Pancreas (tissue), 10 donors: ENCODE results near the gene GRIK3. TPM values are rescaled to one million over a fixed set of nuclear protein-coding genes. Genes with fewer than 3 reads are reported as not detected.
A peak's percentile ranks its signal among the peaks of the same experiment; 100 is the strongest.

Source experiments
- ATAC-seq, 4 donors: fragments of 200-7000 bp; cut with Tn5 transposase; one replicate each; pipeline versions ENCODE4 v1.8.0 to v1.9.1; 2020; ENCODE audit warnings: mild to moderate bottlenecking in 4 of 4, moderate library complexity in 4 of 4
- DNase-seq, 6 donors: peaks; one replicate each; pipeline ENCODE4 v3.0.0-alpha.2; 2020
- FAIRE-seq: peaks from 2 replicates; lab custom pipeline; 2012; peaks lifted over from hg19 to GRCh38; lab: Jason Lieb, UNC
- H3K27ac ChIP-seq, 4 donors: fragments of 200-600 bp; sonication (generic); 1 replicate in 3 of 4; 2 replicates in 1 of 4; pipeline versions ENCODE4 v1.5.0 to v1.8.0; 2020
- H3K27me3 ChIP-seq, 4 donors: fragments of 200-600 bp; one replicate each; pipeline ENCODE4 v1.8.0; 2021
- H3K36me3 ChIP-seq, 3 donors: fragments of 200-600 bp; sonication (generic) in 1 of 3; one replicate each; pipeline versions ENCODE4 v1.5.0 to v1.8.0; 2020 to 2021
- H3K4me1 ChIP-seq, 3 donors: fragments of 200-600 bp; one replicate each; pipeline ENCODE4 v1.8.0; 2021
- H3K4me3 ChIP-seq, 4 donors: fragments of 200-600 bp; sonication (generic) in 2 of 4; one replicate each; pipeline versions ENCODE4 v1.5.0 to v1.8.0; 2020 to 2021
- H3K9me3 ChIP-seq, 4 donors: fragments of 200-600 bp; one replicate each; pipeline ENCODE4 v1.8.0; 2021
- WGBS, 2 donors: extraction: QIAGEN DNeasy Blood & Tissue Kit; methylation state at CpG; one replicate each; pipeline ENCODE4 v1.1.7; 2013; 5-methylcytosine and 5-hydroxymethylcytosine counted together
- intact Hi-C, 3 donors: fragments of 100-400 bp; cut with DNase I; formaldehyde crosslinking; loops; one replicate each; pipeline versions ENCODE4 v1.11.1 to v1.14.2; 2022
- polyA plus RNA-seq, 2 donors: library from polyadenylated mRNA; stranded (reverse); fragments of 200-250 nt; gene quantifications; one replicate each; pipeline ENCODE4 v1.2.3, GENCODE V29; 2013
- total RNA-seq, 6 donors: library from RNA; stranded (reverse); fragmentation: NEBNext Ultra II Directional in 4 of 6; extraction: Animal tissue kit (Norgen Biotek cat#: 25700) in 4 of 6; gene quantifications; one replicate each; pipeline versions ENCODE4 v1.2.1 to v1.2.4, GENCODE V29; 2021 to 2023
- TF ChIP-seq, protein P1 (sequence below), 4 donors: fragments of 200-600 bp; sonication (generic) in 3 of 4; IDR thresholded peaks; one replicate each; pipeline versions ENCODE4 v1.5.0 to v1.8.0; 2021; ENCODE audit warnings: antibody characterized with exemption in 4 of 4
- donor health status: healthy with polysubstance abuse.
- donor health status: DM: no; HTN: no; CAD: no; lungs with moderate emphysema.
- donor health status: DM: no; HTN: no; CAD: no.
- donor health status: control.
- donor health status: control.
- donor health status: Bipolar disorder and iron deficiency.
- donor health status: DM: yes; HTN: yes; CAD: no.
- donor health status: DM: no; HTN: no; CAD: no.
- donor health status: DM: no; HTN: no; CAD: no.
- donor health status: DM: yes; HTN: yes; CAD: no.

GRIK3 gene
- total and polyA plus RNA-seq, 8 donors: 0.08 to 0.47 (median 0.23) TPM

DNA sequence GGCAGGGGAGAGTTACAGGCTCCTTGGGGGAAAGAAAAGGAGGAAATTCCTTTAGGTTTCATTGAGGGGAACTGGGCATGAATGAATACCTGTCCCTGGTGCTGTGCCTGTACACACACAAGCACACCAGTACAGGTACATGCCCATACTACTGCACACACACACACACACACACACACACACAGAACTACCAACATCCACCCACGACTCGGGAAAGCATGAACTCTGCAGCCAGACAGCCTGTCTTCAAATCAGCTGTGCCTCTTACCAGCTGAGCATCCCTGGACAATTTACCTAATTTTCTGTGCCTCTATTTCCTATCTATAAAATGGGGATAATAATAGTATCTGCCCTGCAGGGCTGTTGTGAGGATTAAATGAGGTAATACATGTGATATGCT, 7.2 kb upstream of the GRIK3 start:
- WGBS, 2 donors: 50 to 64% methylated on average over 2 of the region's 2 CpGs
- no peak for FAIRE-seq

DNA sequence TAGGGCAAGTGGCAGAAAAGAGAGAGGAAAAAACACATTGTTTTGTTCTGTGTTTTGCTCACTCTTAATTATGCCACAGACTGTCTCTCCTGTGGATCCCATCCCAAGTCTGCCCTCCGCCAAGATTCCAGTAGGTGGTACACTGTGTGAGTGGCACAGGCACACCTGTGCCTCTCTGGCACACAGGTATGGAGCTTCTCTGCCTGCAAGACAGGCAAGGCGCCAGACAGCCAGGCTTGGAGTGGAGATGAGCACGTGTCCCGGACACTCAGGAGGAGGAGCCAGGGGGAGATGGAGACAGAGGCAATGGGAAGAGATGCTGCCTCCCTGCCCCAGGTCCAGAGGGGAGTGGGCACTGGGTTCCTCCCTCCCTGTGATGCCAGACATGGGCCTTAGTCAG, 6.5 kb upstream of the GRIK3 start:
- DNase-seq (no peak), FAIRE-seq (no peak), ATAC-seq (no peak)
- H3K36me3 ChIP-seq: no peaks in the 10 kb centered on the region
- 22 to 38% methylated on average over 4 of the region's 4 CpGs for WGBS, 2 donors
- no peak overlapping the region for H3K27ac ChIP-seq
- intact Hi-C loops: no loop called here
- peaks cover 0 to 2% (median 0%) of the 10 kb centered on the region in 4 donors for H3K27me3 ChIP-seq
- no peaks in the 10 kb centered on the region for H3K4me1 ChIP-seq
- H3K4me3 ChIP-seq: no peak overlapping the region
- TF ChIP-seq, protein P1, sequence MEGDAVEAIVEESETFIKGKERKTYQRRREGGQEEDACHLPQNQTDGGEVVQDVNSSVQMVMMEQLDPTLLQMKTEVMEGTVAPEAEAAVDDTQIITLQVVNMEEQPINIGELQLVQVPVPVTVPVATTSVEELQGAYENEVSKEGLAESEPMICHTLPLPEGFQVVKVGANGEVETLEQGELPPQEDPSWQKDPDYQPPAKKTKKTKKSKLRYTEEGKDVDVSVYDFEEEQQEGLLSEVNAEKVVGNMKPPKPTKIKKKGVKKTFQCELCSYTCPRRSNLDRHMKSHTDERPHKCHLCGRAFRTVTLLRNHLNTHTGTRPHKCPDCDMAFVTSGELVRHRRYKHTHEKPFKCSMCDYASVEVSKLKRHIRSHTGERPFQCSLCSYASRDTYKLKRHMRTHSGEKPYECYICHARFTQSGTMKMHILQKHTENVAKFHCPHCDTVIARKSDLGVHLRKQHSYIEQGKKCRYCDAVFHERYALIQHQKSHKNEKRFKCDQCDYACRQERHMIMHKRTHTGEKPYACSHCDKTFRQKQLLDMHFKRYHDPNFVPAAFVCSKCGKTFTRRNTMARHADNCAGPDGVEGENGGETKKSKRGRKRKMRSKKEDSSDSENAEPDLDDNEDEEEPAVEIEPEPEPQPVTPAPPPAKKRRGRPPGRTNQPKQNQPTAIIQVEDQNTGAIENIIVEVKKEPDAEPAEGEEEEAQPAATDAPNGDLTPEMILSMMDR (IDR thresholded peaks at IDR 0.05): no peak
- no peaks in the 10 kb centered on the region for H3K9me3 ChIP-seq

More for the DNA sequence above, 7.2 kb upstream of the GRIK3 start:
- Histone ChIP-seq H3K4me3 (no peak overlapping the region), H3K36me3 (no peaks in the 10 kb centered on the region), H3K27me3 (peaks cover 0 to 2% (median 0%) of the 10 kb centered on the region in 4 donors), H3K4me1 (no peaks in the 10 kb centered on the region), H3K27ac (no peak overlapping the region), H3K9me3 (no peaks in the 10 kb centered on the region)
- TF ChIP-seq, protein P1 (IDR thresholded peaks at IDR 0.05): no peak
- ATAC-seq (no peak), DNase-seq (no peak)
- intact Hi-C loops: no loop called here

DNA sequence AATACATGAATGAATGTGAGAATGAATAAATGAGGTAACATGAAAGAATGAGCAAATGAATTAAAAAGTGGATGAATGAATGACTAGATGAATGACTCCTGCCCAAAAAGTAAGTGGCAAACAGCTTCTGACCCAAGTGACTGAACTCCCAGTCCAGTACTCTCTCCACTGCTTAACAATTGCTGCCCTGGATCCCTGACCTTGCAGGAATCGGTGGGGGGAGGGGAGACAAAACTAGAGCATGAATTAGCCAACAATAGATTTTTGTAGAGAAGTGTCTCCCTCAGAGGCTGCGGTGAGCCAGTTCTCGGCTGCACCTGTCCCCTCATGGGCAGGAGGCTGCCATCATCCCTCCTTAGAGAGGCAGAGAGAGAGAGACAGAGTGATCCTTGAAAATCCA, 5.9 kb upstream of the GRIK3 start:
- Histone ChIP-seq H3K4me1 (no peaks in the 10 kb centered on the region), H3K9me3 (no peaks in the 10 kb centered on the region), H3K27me3 (peaks cover 0 to 2% (median 0%) of the 10 kb centered on the region in 4 donors), H3K4me3 (no peak overlapping the region), H3K36me3 (no peaks in the 10 kb centered on the region), H3K27ac (no peak overlapping the region)
- FAIRE-seq: no peak
- TF ChIP-seq, protein P1 (IDR thresholded peaks at IDR 0.05): no peak
- no peak for DNase-seq
- intact Hi-C loops: no loop called here
- ATAC-seq: peak in 1 of 4 donors; percentile 17
- WGBS, 2 donors: 6 to 7% methylated on average over 3 of the region's 3 CpGs

DNA sequence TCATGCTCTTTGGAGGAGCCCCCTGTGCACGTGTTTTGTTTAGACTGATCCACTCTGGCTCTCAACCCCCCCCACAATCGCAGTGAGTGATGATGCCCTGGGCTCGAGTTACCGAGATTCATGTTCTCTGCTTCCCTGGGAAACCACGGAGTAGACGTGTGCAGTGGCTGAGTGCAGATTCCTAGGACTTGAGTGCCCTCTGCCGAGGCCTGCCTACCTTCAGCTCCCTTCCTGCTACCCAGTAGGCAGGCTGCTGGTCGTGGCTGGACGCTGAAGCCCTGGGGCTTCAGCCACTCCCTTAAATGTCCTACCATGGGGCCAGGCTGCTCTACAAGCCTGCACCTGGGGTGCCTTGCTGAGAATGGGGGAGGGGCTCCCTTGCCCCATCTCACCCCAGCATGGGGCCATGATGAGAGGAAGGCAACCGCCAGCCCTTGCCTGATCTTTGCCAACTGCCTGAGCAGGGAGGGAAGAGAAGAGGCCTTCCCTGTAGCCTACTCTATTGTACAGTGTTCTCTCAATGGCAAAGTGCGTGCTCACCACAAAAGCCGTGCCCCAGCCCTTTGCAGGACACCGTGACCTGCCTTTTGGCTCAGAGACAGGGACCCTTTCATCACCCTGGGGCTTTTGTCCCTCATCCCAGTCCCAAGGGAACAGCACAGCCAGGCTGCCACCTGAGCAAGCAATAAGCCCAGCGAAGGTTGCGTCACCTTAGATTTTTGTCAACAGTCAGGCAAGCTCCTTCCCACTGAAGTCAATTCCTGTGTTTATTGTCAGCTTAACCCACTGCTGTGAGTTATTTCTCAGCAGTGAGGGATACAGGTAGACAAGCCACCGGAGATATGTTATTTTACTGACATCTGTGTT, 4.1 kb upstream of the GRIK3 start:
- FAIRE-seq: no peak
- peak; percentile 58 to 84 (median 70) for ATAC-seq
- intact Hi-C loops: no loop called here
- Histone ChIP-seq H3K36me3 (no peaks in the 10 kb centered on the region), H3K27me3 (peaks cover 0 to 5% (median 2%) of the 10 kb centered on the region in 4 donors), H3K4me1 (no peaks in the 10 kb centered on the region), H3K9me3 (no peaks in the 10 kb centered on the region), H3K4me3 (no peak overlapping the region), H3K27ac (no peak overlapping the region)
- TF ChIP-seq, protein P1 (IDR thresholded peaks at IDR 0.05): no peak
- WGBS, 2 donors: 14 to 21% methylated on average over 16 of the region's 16 CpGs
- DNase-seq: peak in 2 of 6 donors; percentile 41 to 43

DNA sequence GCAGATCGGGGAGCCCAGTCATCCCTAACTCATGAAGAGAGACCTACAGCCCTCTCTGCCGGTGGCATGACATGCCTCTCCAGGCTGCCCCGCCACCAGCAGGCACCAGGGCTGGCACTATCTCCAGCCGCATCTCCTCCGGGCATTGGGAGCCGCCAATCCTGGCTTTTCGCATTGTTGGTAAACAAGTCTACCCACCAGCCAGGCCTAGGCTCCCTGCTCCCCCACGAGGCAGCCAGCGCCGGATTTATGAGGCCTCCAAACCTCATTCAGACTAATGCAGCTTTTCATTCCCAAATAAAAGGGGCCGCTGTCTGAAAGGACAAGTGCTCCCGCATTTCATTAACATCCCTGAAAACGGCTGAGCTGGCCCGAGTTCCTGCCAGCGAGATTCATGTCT, 3.4 kb upstream of the GRIK3 start:
- no peak overlapping the region for H3K4me3 ChIP-seq
- H3K4me1 ChIP-seq: no peaks in the 10 kb centered on the region
- TF ChIP-seq, protein P1 (IDR thresholded peaks at IDR 0.05): no peak
- H3K36me3 ChIP-seq: no peaks in the 10 kb centered on the region
- DNase-seq (no peak), FAIRE-seq (no peak), ATAC-seq (no peak)
- H3K9me3 ChIP-seq: no peaks in the 10 kb centered on the region
- WGBS, 2 donors: 34% methylated on average over 15 of the region's 15 CpGs
- intact Hi-C loops: no loop called here
- no peak overlapping the region for H3K27ac ChIP-seq
- H3K27me3 ChIP-seq: peaks cover 0 to 12% (median 4%) of the 10 kb centered on the region in 4 donors
